ENCODE measurements around the gene NDUFA8. TPM values are rescaled to one million over a fixed set of nuclear protein-coding genes. Genes with fewer than 3 reads are reported as not detected.

The NDUFA8 gene
- total and polyA plus RNA-seq, 2 donors (not counting 1 experiment from before 2014, with no cell fraction given): 26.6 to 90.2 TPM

- Histone ChIP-seq H3K79me2 (ENCODE audit: control insufficient read depth, insufficient read depth, low read length) (no peaks in the 10 kb centered on the region), H3K9ac (ENCODE audit: insufficient read depth, low read length) (no peak overlapping the region), H3K4me3 (replicated peaks in 1 of 4; ENCODE audit: control extremely low read depth in 1 of 4, insufficient read depth in 1 of 4, low read depth in 3 of 4, low read length in 4 of 4) (peak overlapping the region; percentile 22 to 48 (median 34)), H2AFZ (ENCODE audit: low read length) (peak overlapping the region; percentile 84), H3K4me2 (ENCODE audit: extremely low read depth, insufficient read depth, low read length) (peak overlapping the region; percentile 75), H3K4me1 (ENCODE audit: control insufficient read depth, extremely low read depth, insufficient read depth, low read length) (peaks cover 10% of the 10 kb centered on the region), H3K9me3 (ENCODE audit: control insufficient read depth, insufficient read depth, low read depth, low read length) (no peaks in the 10 kb centered on the region), H3K27me3 (ENCODE audit: control insufficient read depth, insufficient read depth, low read length) (peaks cover 5% of the 10 kb centered on the region), H3K27ac (ENCODE audit: insufficient read depth, low read length) (no peak overlapping the region), H3K36me3 (ENCODE audit: control insufficient read depth, insufficient read depth, low read length) (no peaks in the 10 kb centered on the region), H4K20me1 (ENCODE audit: control insufficient read depth, extremely low read depth, insufficient read depth, low read length) (no peaks in the 10 kb centered on the region)
- peak in 1 of 2 donors; percentile 61 for DNase-seq (ENCODE audit: low read depth in 2 of 2)
- TF ChIP-seq EZH2 (IDR thresholded peaks at IDR 0.05; ENCODE audit: low read length, missing control alignments) (no peak), CTCF (conservative IDR thresholded peaks at IDR 0.05 in 1 of 2, IDR thresholded peaks at IDR 0.05 in 1 of 2; ENCODE audit: low read depth in 1 of 2, low read length in 2 of 2) (peak in 1 of 2 donors; percentile 13)
These were observed 33.0 kb downstream of the NDUFA8 start for GRCh38 chr9:122126331-122127261.

- Histone ChIP-seq H3K27me3 (ENCODE audit: control insufficient read depth, insufficient read depth, low read length) (no peaks in the 10 kb centered on the region), H3K79me2 (ENCODE audit: control insufficient read depth, insufficient read depth, low read length) (no peaks in the 10 kb centered on the region), H3K9me3 (ENCODE audit: control insufficient read depth, insufficient read depth, low read depth, low read length) (no peaks in the 10 kb centered on the region), H3K27ac (ENCODE audit: insufficient read depth, low read length) (no peak overlapping the region), H3K9ac (ENCODE audit: insufficient read depth, low read length) (no peak overlapping the region), H2AFZ (ENCODE audit: low read length) (peak overlapping the region; percentile 84), H3K36me3 (ENCODE audit: control insufficient read depth, insufficient read depth, low read length) (no peaks in the 10 kb centered on the region), H3K4me2 (ENCODE audit: extremely low read depth, insufficient read depth, low read length) (peak overlapping the region; percentile 75), H3K4me1 (ENCODE audit: control insufficient read depth, extremely low read depth, insufficient read depth, low read length) (peaks cover 10% of the 10 kb centered on the region), H4K20me1 (ENCODE audit: control insufficient read depth, extremely low read depth, insufficient read depth, low read length) (no peaks in the 10 kb centered on the region), H3K4me3 (replicated peaks in 1 of 4; ENCODE audit: control extremely low read depth in 1 of 4, insufficient read depth in 1 of 4, low read depth in 3 of 4, low read length in 4 of 4) (peak overlapping the region in 1 of 4 experiments; percentile 48)
- TF ChIP-seq EZH2 (IDR thresholded peaks at IDR 0.05; ENCODE audit: low read length, missing control alignments) (no peak), CTCF (conservative IDR thresholded peaks at IDR 0.05 in 1 of 2, IDR thresholded peaks at IDR 0.05 in 1 of 2; ENCODE audit: low read depth in 1 of 2, low read length in 2 of 2) (no peak)
- DNase-seq (ENCODE audit: low read depth in 2 of 2): peak in 1 of 2 donors; percentile 20
These were observed 33.9 kb downstream of the NDUFA8 start for GRCh38 chr9:122125509-122126330.

GRCh38 chr9:122125158-122125508 lies 34.4 kb downstream of the NDUFA8 start:
- Histone ChIP-seq H3K27me3 (ENCODE audit: control insufficient read depth, insufficient read depth, low read length) (no peaks in the 10 kb centered on the region), H3K4me1 (ENCODE audit: control insufficient read depth, extremely low read depth, insufficient read depth, low read length) (peaks cover 10% of the 10 kb centered on the region), H2AFZ (ENCODE audit: low read length) (no peak overlapping the region), H3K9me3 (ENCODE audit: control insufficient read depth, insufficient read depth, low read depth, low read length) (no peaks in the 10 kb centered on the region), H3K9ac (ENCODE audit: insufficient read depth, low read length) (no peak overlapping the region), H3K36me3 (ENCODE audit: control insufficient read depth, insufficient read depth, low read length) (no peaks in the 10 kb centered on the region), H3K4me2 (ENCODE audit: extremely low read depth, insufficient read depth, low read length) (no peak overlapping the region), H3K79me2 (ENCODE audit: control insufficient read depth, insufficient read depth, low read length) (no peaks in the 10 kb centered on the region), H3K4me3 (replicated peaks in 1 of 4; ENCODE audit: control extremely low read depth in 1 of 4, insufficient read depth in 1 of 4, low read depth in 3 of 4, low read length in 4 of 4) (no peak overlapping the region), H4K20me1 (ENCODE audit: control insufficient read depth, extremely low read depth, insufficient read depth, low read length) (no peaks in the 10 kb centered on the region), H3K27ac (ENCODE audit: insufficient read depth, low read length) (no peak overlapping the region)
- TF ChIP-seq EZH2 (IDR thresholded peaks at IDR 0.05; ENCODE audit: low read length, missing control alignments) (no peak), CTCF (conservative IDR thresholded peaks at IDR 0.05 in 1 of 2, IDR thresholded peaks at IDR 0.05 in 1 of 2; ENCODE audit: low read depth in 1 of 2, low read length in 2 of 2) (peak; percentile 93 to 95)
- DNase-seq (ENCODE audit: low read depth in 2 of 2): peak; percentile 53 to 71

Measured in fibroblast of lung (primary cell).